ENCODE results near the gene NFIX.

The NFIX gene

DNA sequence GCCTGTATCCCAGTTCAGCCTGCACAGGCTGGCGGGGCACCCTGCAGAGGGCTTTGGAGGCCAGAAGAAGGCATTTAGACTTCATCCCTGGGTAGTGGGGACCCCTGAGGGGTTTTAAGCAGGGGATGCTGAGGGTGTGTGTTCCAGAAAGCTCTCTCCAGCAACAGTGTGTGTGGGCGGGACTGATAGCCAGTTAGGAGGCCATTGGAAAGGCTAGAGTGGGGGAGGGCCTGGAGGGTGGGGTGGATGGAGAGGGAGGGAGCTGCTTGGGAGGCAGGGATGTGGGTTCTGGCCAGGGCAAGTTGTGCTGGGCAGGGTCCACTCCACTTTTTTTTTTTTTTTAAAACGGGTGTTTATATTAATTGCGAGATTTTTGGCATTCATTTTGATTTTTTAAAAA lies 79.1 kb downstream of the NFIX start:
- DNase-seq (ENCODE audit: low read depth), result no peak

DNA sequence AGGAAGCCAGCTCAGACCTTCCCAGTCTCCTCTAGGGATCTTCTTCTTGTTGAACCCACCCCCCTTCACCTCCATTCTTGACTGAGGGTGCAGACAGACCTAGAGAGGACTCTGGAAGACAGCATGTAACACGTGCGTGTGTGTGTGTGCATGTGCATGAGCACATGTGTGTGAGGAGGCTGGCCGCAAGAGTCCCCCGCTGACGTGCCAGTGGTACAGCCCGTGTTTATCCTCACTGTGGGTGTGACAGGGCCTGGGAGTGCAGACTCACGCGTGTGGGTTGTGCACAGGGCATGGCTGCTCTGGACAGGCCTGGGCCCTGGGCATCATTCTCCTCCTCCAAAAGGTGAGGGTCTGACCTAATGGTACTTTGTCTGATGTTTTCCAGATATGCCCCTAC lies 81.0 kb downstream of the NFIX start:
- no peak for DNase-seq (ENCODE audit: low read depth)

- no peak for DNase-seq (ENCODE audit: low read depth)
These were observed 81.5 kb downstream of the NFIX start for GRCh38 chr19:13076787-13077186.

GRCh38 chr19:13077240-13077639 lies 82.0 kb downstream of the NFIX start:
- no peak for DNase-seq (ENCODE audit: low read depth)

- DNase-seq (ENCODE audit: low read depth), result no peak
These were observed 83.1 kb downstream of the NFIX start for GRCh38 chr19:13078381-13078780.

GRCh38 chr19:13078897-13079541 lies 83.7 kb downstream of the NFIX start:
- DNase-seq (ENCODE audit: low read depth), result no peak

GRCh38 chr19:13079542-13079986 lies 84.3 kb downstream of the NFIX start:
- DNase-seq (ENCODE audit: low read depth), result no peak

DNA sequence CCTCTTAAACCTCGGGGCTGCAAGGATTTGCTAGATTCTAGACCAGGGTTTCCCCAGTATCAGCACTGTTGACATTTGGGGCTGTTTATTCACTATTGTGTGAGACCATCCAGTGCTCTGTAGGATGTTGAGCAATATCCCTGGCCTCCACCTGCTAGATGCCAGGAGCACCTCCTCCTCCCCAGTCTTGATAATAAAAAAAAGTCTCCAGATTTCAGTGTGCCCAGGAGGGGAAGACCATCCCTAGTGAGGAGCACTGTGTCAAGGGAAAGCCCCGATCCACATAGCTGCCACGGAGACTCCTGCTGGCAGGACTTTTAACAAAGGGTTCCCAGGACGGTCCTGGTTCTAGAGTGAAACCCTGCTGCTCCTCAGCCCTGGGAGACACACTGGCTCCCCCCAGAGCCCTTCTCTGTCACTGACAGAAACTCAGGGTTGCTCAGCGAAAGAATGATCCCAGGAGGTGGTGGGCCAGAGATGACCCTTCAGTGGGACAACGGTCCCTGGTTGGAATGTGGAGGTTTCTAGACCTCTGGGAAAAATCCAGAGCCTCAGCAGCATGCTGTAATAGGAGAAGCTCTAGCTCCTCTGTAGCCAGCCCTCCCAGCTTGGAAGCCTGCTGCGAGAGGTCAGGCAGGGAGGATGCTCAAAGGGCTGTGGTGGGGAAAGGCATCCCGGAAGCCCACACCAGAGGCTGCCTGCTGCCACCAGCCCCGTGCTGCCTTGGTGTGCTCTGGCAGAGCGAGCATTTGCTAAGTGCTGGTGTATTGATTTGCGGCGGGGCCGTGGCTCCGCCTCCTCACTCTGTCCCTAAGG lies 87.1 kb downstream of the NFIX start:
- DNase-seq (ENCODE audit: low read depth), result no peak

GRCh38 chr19:13083008-13083404 lies 87.7 kb downstream of the NFIX start:
- no peak for DNase-seq (ENCODE audit: low read depth)

DNA sequence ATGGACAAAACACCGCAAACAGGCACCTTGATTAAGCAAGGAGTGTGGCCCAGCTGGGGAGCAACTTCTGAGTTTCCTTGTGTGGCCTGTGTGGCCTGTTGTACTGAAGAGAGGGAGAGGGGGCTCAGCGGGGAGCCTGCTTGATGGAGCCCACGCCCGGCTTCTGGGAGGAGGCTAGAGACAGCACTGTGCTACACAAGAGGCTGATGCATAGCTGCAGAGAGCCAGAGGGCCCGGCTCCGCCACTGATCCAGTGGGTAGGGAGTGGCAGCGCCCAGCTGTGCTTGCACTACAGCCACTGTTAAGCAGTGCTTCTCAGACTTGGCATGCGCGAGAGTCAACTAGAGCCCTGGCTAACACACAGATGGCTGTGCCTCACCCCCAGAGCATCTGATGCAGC lies 88.4 kb downstream of the NFIX start:
- no peak for DNase-seq (ENCODE audit: low read depth)

GRCh38 chr19:13085666-13086065 lies 90.4 kb downstream of the NFIX start:
- no peak for DNase-seq (ENCODE audit: low read depth)

DNA sequence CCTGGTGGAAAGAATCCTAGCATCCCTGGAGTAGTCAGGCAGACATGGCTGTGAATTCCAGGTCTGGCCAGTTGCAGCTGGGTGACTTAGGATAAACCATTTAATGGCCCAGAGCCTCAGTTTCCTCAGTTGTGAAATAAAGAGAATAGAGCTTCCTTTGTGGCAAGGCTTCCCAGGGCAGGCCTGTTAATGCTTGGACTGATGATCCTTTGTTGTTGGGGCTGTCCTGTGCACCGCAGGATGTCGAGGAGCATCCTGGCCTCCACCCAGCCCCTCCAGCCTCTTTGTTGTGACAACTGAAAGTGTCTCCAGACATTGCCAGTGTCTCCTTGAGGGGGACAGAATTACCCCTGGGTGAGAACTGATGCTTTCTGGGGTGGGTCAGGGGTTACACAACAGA lies 91.1 kb downstream of the NFIX start:
- DNase-seq (ENCODE audit: low read depth), result no peak

GRCh38 chr19:13087295-13087694 lies 92.0 kb downstream of the NFIX start:
- DNase-seq (ENCODE audit: low read depth), result no peak

- no peak for DNase-seq (ENCODE audit: low read depth)
These were observed 92.7 kb downstream of the NFIX start for GRCh38 chr19:13087795-13088537.

DNA sequence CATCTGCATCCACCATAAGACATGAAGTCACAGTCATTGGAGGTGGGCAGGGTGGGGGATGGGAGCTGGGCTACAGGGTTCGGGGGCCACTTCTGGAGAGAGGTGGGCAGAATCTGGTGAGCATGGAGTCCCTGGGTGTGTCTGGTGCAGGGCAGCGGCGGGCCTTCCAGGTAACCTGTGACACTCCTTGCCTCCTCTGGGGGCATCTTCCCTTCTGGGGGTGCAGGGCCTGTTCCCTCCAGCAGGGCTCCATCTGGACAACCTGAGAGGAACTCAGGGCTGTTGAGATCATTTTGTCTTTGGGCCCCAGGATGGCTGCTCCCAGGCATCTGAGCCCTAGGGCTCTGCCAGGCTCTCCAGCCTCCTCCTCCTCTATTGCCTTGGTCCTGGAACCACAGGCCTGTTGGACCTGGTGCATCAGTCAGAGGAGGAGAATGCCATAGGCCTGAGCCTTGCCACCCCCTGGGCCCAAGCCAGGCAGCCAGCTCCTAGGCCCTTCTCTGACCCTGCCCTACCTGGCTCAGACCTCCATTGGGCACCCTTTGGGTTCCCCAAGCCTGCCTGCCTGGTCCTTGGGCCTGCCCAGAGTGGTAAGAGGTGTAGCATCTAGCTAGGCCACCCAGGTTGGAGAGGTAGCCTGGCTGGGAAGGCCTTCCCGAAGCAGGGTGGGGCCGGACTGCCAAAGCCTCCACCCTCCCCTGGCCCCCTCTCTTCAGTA lies 94.0 kb downstream of the NFIX start:
- DNase-seq (ENCODE audit: low read depth), result no peak

GRCh38 chr19:13089857-13090507 lies 94.7 kb downstream of the NFIX start:
- DNase-seq (ENCODE audit: low read depth), result no peak

DNA sequence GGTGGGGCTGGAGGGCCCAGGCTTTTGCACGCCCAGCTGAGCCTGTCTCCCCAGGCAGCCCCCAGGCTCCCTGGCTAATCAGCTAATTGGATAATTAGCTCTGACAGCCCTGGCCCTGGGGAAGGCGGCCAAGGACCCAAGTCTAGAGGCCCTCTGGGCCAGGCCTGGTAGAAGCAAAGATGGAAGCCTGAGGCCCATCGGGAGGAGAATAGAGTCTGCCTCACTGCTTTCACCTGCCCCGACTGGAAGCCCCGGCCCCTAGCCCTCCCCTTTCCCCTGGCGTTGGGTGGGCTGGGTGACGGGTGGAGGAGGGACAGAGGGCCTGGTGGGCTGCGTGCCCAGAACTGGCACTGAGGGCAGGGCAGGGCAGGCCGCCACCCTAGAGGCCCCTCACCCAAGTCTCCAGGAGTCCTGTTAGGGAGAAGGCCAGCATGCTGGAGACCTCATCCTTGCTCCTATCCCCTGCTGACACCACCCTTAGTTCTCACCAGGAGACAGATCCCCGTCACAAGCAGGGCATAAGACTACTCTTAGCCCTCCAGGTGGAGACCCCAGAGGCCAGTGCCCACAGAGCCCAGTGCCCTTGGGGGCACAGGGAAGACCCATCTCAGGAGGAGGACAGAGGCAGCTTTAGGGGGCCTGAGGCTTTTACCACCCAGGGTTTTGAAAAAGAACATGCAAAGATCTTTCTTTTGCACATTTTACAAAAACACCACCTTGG lies 95.4 kb downstream of the NFIX start:
- no peak for DNase-seq (ENCODE audit: low read depth)

DNA sequence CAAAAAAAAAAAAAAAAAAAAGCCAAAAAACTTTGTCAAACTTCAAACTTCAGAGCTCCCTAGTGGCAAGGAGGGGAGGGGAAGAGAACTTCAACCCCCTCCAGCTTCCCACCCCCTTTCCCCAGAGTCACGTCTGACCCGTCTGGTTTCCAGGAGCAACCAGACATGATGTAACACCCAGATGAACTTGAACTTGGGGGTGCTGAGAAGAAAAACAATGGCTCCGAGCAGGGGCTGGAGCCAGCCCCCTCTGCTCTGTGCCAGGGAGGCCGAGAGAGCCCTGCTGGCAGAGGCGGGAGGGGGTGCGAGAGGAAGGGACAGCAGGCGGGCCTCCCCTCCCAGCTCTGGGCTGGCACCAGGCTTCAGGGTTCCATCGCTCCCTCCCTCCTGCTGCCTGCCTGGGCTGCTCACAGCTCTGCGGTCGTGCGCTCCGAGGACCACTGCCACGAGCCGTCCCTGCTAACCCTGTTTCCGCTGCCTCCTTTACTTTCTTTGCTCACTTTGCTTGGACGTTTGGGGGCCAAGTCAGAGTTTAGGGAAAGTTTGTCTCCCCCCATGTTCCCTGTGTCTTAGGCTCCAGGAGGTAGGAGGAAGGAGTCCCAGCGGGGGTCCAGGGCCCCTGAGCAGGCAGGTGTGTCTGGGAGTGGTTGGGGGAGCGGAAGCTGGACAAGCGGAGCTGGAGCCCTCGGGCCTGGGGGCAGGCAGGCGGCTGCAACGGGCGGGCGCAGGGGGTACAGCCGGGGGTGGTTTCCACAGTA lies 96.3 kb downstream of the NFIX start:
- no peak for DNase-seq (ENCODE audit: low read depth)

GRCh38 chr19:13092158-13092543 lies 96.9 kb downstream of the NFIX start:
- DNase-seq (ENCODE audit: low read depth), result no peak

- DNase-seq (ENCODE audit: low read depth), result no peak
These were observed 97.4 kb downstream of the NFIX start for GRCh38 chr19:13092606-13093235.

All from stimulated activated CD4-positive, alpha-beta T cell treated with anti-CD3 and anti-CD28 coated beads, Interleukin-2, amount 100 ng/mL, for 4 hours (primary cell).